GM13976 (cell line): Measurements from ENCODE around the gene SNX24.
"Not testable (repeated sequence)": the region's sequence is repeated elsewhere in the genome, so short reads cannot be mapped to it uniquely, and the experiment has no call there.

Source experiments
- DNase-seq: peaks from one replicate; pipeline ENCODE4 v3.0.0; 2012; ENCODE audit warnings: low spot score
- in situ Hi-C: fragments of 300-500 bp; cut with MboI; formaldehyde crosslinking; loops from one replicate; pipeline ENCODE4 v1.12.0; 2022; ENCODE audit warnings: low sequenced_read_pairs, mixed read lengths, inconsistent platforms; ENCODE audit not compliant: unreplicated experiment
- TF ChIP-seq, protein P1 (sequence below): IDR thresholded peaks from 2 replicates; pipeline ENCODE4 v1.5.1; 2012; ENCODE audit warnings: borderline replicate concordance, mild to moderate bottlenecking; ENCODE audit not compliant: insufficient read depth; ENCODE audit errors: extremely low read depth, missing control alignments, control extremely low read depth

Gene SNX24

DNA sequence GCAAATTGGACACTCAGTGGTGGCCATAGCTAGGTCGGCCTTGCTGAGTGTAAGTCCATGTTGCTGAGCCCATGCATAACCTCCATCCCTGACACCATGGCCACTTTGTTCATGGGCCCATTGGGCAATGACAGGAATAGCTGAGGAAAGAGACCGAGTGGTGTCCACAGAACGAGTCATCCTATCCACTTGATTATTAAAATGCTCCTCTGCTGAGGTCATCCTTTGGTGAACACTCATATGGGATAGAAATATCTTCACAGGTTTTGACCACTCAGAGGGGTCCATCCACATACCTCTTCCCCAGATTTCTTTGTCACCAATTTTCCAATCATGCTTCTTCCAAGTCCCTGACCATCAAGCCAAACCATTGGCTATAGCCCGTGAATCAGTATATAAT is 127.5 kb downstream of the SNX24 start:
- DNase-seq: no peak

DNA sequence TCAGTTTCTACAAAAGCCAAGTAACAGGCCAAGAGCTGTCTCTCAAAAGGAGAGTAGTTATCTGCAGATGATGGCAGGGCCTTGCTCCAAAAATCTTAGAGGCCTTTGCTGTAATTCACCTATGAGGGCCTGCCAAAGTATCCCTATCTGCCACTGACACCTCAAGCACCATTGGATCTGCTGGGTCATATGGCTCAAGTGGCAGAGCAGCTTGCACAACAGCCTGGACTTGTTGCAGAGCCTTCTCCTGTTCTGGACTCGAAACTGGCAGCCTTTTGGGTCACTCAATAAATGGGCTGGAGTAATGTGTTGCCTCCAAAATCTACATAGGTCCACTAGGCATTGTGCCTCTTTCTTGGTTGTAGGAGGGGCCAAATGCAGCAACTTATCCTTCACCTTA is 128.3 kb downstream of the SNX24 start:
- in situ Hi-C loops, DNase-seq: not testable (repeated sequence)

More for the DNA sequence above, 127.5 kb downstream of the SNX24 start:
- in situ Hi-C loops: no loop called here
- TF ChIP-seq, protein P1, sequence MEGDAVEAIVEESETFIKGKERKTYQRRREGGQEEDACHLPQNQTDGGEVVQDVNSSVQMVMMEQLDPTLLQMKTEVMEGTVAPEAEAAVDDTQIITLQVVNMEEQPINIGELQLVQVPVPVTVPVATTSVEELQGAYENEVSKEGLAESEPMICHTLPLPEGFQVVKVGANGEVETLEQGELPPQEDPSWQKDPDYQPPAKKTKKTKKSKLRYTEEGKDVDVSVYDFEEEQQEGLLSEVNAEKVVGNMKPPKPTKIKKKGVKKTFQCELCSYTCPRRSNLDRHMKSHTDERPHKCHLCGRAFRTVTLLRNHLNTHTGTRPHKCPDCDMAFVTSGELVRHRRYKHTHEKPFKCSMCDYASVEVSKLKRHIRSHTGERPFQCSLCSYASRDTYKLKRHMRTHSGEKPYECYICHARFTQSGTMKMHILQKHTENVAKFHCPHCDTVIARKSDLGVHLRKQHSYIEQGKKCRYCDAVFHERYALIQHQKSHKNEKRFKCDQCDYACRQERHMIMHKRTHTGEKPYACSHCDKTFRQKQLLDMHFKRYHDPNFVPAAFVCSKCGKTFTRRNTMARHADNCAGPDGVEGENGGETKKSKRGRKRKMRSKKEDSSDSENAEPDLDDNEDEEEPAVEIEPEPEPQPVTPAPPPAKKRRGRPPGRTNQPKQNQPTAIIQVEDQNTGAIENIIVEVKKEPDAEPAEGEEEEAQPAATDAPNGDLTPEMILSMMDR: no peak

DNA sequence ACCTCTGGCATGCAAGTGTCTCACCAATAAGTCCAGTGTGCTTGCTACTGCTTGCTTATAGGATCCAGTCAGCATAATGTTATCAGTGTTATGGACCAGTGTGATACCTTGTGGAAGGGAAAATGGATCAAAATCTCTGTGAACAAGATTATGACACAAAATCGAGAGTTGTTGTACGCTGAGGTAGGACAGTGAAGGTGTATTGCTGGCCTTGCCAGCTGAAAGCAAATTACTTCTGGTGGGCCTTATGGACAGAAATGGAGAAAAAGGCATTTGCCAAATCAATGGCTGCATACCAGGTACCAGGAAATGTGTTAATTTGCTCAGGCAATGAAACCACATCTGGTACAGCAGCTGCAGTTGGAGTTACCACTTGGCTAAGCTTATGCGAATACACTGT is 128.8 kb downstream of the SNX24 start:
- in situ Hi-C loops: not testable (repeated sequence)

DNA sequence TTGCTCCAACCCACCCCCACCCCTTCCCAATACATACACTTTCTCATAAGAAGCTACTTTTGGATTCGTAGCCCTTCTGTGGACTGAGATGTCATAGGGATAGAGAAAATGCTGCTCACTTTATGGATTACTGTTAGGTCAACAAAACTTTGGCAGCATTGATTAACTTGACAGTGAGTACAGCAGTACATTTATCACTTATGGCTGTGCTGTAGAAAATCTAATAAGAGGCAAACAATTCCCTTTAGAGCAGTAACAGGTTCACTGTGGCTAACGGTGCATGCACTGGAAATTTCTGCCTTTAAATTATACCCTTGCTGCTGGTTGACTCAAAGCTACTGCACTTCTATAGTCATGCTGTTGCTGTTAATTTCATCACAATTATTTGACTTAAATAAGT is 131.9 kb downstream of the SNX24 start:
- DNase-seq: no peak
- TF ChIP-seq, protein P1: no peak
- in situ Hi-C loops: no loop called here

More for the DNA sequence above, 128.8 kb downstream of the SNX24 start:
- DNase-seq: not testable (repeated sequence)

DNA sequence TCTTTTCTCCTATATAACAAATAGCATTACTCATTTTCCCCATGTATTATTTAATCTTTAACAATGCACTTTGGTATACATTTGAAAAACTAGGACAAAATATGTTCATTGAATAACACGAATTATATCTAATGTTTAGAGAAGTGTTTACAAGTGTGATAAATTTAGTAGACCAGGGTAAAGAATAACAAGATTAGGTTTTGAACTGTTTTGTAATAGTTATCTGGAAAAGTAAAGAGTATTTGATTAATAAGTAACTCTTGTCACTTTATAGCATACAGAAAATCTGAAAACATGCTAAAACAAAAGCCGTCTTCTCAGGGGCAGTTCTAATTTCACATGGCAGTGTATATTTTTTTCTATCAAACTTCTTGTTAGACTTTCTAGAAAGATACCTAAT is 132.7 kb downstream of the SNX24 start:
- DNase-seq: no peak
- TF ChIP-seq, protein P1: no peak
- in situ Hi-C loops: no loop called here

DNA sequence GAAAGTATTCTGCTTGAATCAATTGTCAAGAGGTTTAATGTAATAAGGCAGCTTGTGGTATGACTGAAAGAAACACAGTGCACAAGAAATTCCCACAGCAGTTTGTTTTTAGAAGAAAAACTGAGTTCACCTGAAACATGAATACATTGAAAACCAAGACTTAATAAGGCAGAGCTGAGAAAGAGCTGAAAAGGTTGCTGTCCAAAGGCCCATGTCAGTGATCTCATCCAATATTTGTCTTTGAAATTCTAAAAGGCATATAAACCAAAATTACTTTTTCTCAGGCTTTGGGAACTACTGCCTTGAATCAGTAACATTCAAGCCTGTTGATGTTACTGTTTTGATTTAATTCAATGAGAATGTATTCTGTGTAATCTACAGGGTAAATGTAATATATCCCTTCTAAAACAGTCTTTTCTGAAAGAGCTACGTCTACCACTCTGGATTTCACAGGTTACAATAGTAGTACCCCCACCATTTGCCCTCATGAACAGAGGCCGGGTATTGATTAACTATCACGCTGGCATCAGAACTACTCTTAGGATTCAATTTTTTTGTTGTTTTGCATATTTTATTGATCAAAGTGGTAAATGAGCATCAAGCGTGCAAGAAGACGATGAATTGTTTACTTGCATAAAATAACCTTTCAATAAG is 133.4 kb downstream of the SNX24 start:
- TF ChIP-seq, protein P1: no peak
- in situ Hi-C loops: no loop called here
- no peak for DNase-seq

DNA sequence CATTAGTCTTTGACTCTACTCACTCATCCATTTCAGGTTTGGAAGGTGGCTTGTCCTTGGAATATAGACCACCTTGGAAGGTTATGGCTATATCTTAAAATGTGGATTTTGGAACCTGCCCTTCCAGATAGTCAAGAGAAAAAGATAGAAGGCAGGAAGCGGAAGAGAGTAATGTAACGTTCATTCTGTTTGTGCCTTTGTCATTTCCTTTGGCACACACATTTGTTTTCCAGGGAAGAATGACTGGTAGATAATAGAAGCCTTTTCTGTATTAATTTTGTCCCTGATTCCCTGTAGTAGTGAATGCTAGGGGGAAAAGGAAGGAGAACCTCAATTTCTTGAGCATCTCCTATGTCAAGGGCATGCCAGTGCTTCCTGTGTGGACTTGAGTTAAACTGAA is 136.4 kb downstream of the SNX24 start:
- no peak for DNase-seq
- in situ Hi-C loops: no loop called here
- TF ChIP-seq, protein P1: no peak

DNA sequence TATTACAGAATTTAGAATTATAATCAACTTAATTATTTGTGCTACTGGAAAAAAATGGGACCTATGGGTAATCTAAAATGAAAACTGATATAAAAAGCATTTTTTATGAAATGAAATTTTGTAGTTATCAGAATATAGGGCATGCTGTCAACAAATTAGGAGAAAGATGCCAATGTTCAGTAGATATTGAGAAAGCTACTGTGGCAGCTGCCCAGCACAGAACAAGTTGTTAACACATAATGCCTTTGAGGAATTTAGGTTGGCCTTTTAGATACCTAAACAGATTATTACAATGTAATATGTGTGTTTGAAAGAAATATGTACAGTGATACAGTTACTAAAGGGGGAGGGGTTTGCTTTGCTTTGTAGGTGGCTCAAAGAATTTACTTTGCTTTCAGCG is 137.0 kb downstream of the SNX24 start:
- in situ Hi-C loops: no loop called here
- no peak for DNase-seq
- TF ChIP-seq, protein P1: no peak
